GM12801 (cell line): ENCODE measurements around the gene HDDC2.

ENCODE experiments used
- CTCF ChIP-seq: IDR thresholded peaks from one replicate; pipeline ENCODE4 v1.5.1; 2011; ENCODE audit warnings: control low read depth; ENCODE audit not compliant: insufficient read length; ENCODE audit errors: extremely low read depth

The HDDC2 gene

DNA sequence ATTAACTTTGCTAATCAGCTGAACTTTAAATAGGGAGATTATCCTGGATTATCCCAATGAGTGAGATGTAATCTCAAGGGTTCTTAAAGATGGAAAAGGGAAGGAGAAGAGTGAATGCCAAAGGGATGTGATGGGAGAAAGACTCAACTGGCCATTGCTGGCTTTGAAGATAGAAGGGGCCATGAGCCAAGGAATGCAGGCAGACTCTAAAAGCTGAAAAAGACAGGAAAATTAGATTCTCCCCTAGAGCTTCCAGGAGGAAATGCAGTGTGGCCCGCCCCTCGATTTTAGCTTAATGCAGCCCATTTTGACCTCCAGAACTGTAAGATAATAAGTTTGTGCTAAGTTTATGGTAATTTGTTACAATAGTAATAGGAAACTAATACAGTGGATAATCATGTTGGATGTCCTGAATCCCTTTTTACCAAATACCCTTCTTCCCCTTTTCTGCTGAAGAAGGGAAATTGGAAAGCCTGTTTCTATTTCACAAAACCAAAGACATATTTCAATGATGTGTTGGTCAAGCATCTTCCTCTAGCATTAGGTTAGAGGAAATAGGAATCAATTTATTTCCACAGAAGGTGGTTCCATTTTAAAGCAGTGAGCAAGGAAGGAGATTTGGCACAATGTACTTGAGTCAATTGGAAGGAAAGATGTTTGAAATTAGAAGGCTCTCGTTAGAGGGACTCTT, 3.3 kb upstream of the HDDC2 start:
- no peak for TF ChIP-seq CTCF

DNA sequence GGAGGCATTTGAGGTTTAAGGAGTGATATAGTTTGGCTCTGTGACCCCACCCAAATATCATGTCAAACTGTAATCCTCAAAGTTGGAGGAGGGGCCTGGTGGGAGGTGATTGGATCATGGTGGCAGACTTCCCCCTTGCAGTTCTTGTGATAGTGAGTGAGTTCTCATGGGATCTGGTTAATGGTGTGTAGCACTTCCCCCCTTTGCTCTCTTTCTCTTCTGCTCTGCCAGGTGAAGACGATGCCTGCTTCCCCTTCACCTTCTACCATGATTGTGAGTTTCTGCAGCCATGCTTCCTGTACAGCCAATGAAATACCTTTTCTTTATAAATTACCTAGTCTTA, 1.7 kb upstream of the HDDC2 start:
- no peak for TF ChIP-seq CTCF

GRCh38 chr6:125302840-125303511, 1.2 kb upstream of the HDDC2 start:
- TF ChIP-seq CTCF = no peak

GRCh38 chr6:125300992-125301434, 754 bp downstream of the HDDC2 start:
- no peak for TF ChIP-seq CTCF

DNA sequence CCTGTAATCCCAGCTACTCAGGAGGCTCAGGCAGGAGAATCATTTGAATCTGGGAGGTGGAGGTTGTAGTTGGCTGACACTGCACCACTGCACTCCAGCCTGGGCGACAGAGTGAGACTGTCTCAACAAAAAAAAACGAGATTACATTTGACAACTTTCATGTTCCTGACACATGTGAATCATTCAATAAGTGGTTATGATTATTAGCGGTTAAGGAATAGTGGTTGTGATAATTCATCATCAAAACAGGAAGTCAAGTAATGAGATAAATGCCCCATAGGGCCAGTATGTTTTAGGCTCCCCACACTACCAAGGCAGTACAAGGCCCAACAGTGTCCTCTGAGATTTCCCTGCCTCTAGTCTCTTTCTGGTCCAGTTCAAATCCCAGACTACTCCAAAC, 2.5 kb downstream of the HDDC2 start:
- no peak for TF ChIP-seq CTCF

DNA sequence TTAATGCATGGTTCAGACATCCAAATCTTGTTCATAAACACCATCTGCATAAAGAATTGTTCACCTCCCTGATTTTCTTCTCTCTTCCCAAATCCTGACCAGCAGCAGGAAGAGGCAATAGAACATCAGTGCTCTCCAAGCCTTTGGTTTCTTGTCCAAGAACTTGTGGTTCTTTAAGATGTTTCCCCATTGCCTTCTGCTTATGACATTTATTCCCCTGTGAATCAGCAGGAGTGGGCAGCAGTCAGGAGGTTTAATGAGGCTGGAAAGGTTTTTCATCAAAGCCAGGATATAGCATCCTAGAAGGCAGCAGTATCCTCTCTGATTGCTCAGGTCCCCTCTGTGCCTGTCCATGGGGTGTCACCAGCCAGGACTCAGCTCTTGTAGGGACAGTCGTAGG, 5.3 kb downstream of the HDDC2 start:
- no peak for TF ChIP-seq CTCF

DNA sequence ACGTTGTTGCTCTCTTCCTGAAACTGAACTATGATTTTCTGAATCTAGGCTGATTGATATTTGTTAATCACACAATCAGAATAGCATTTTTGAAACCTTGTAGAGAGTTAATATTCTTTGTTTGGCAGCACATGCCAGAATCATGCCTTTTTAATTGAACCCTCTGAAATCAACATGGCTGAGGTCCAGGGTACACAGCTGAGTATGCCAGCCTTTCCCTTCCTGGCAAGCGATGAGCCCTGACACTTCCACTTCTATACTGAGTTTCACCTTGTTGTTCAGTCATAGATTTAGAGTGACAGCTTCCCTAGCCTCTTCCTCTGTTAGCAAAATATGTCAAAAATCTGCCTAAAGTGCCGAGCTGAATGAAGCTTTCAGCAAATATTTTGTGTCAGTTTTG, 6.8 kb downstream of the HDDC2 start:
- no peak for TF ChIP-seq CTCF

GRCh38 chr6:125294036-125294435, 7.7 kb downstream of the HDDC2 start:
- TF ChIP-seq CTCF = no peak
